GM19193 (cell line): ENCODE measurements around the gene EXOC2.

Experiments
- POLR2A ChIP-seq: IDR thresholded peaks from 4 replicates; pipeline ENCODE4 v1.6.1; 2011; ENCODE audit not compliant: insufficient read depth, insufficient read length; ENCODE audit errors: extremely low read depth

Gene EXOC2

DNA sequence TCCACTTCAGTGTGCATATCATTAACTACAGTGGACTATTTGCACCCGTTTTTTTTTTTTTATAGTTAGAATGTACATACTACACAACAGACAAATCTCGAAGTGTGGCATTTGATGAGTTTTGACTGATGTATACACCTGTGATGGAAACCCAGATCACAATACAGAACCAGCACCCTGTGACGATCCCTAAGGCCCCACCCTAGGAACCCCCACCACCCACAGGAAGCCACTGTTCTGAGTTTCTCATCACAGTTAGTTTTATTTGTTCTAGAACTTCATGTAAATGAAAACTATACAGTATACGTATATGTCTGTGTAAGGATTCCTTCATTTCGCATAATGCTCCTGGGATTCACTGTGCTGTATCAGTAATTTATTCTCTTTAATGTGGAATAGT lies 198.5 kb downstream of the EXOC2 start:
- TF ChIP-seq POLR2A: no peak

DNA sequence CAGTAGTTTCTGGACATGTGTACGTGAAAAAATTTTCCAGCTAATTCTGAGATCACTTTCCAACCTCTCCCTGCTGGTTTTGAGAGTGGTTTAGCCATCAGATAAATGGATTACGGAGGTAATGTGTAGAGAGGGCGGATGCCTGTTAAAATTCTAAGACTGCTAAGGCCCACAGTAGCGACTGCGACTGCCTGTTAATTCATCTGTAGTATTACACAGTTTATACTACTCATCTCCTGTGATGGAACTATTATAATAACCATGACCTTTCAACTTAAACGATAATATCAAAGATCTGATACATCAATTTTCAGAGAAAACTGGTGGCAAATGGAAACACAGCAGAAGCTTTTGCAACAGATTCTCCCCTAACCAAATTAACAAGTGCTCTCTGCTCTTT lies 199.1 kb downstream of the EXOC2 start:
- no peak for TF ChIP-seq POLR2A

DNA sequence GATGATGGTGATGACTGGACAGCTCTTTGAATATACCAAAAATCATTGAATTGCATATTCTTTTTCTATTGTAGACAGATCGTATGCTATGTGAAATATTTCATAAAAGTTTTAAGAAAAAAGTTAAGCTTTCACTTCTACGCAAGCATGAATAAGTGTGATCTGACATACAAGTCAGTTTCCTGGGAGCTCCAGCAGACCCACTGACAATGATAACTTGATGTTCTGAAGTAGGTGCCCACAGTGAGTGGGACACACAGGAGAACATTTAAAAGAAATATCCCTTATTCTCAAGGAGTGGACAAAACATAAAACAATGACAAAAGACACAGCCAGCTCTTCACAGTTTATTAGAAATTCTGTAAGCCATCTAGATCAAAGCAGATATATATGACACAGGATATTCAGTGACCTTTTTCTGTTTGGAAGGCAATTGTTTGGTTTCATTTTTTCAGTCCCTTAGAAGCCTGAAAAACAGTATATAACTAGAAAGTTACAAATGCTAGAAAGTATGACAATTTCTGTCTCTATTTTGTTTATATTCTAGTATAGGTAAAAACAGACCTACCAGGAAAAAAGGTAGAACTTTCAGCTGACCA lies 200.0 kb downstream of the EXOC2 start:
- TF ChIP-seq POLR2A: no peak

DNA sequence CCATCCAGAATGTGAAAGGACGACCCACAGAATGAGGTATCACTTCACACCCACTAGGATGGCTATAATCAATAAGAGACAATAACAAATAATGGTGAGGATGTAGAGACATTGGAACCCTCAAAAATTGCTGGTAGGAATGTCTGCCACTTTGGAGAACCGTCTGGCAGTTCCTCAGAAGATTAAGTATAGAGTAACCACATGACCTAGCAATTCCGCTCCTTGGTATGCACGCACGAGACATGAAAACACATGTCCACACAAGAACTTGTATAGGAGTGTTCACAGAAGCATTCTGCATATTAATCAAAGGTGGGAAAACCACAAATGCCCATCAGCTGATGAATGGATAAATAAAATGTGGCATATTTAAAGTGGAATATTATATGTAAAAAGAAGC lies 200.8 kb downstream of the EXOC2 start:
- no peak for TF ChIP-seq POLR2A

DNA sequence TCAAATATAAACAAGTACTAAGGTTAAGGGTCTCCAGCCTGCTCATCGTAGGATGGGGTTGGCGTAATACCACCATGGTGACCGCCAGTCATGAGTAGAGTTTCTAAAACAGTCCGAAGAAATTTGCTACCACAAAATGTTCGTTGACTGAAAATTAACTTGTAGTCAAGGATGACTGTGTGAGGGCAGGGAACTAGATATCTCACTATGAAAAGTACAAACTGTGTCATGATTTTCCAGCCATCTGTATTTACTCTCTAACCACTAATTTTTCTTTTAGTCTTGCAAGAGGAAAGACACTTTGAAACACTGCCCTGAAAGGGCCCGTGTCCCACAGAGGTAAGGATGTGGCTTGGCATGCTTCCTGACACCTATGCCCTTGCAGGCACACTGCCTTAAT lies 201.7 kb downstream of the EXOC2 start:
- TF ChIP-seq POLR2A: no peak

DNA sequence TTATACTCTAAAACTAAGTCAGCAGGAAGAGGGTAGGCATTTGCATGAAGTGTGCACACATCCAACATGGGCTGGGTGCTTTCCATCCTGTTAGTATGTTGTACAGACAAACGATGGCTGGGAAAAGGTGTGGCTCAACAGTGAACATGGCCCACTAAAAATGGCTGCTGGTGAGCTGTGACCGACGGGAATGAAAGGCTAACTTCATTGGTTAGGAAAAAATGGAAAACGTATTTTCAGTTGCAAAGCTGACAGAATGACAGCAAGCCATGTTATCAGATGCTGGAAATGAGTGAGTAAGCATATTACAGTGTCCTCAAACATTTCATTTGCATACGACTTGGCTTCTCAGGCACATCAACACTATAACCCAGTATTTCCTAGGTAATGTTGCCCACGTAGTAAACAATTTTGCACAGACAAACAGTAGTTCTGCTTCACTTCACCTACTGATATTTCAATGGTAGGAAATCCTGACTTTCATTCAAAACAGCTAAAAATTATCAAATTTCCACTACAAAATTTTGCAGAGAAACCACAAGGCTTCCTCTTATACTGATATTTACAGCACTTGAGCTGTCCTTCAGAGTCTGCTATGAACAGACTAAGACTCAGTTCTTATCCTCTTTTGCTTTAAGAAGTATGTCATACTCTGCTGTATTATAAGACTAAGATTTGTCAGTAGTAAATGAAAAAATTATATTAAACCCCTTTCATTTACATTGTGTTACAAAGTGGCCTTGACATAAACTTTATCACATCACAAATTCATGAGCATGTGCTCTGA lies 202.5 kb downstream of the EXOC2 start:
- TF ChIP-seq POLR2A: no peak

DNA sequence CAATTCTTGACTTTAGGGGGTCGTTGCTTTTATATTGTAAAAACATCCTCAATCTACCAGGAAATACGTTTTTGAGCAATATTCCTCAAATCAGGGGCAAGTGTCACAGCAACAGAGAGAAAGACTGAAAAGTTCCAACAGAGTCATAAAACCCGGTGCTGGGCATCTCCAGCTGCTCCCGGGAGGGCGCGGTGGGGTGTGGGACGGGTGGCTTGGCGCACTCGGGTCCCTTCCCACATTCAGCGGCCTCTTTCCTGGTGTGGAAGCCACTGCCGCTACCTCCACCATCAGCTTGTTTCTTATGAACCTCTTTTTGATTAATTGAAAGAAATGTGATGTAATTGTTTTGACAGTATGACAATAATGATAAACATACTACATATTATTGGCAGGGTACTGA lies 203.2 kb downstream of the EXOC2 start:
- no peak for TF ChIP-seq POLR2A

DNA sequence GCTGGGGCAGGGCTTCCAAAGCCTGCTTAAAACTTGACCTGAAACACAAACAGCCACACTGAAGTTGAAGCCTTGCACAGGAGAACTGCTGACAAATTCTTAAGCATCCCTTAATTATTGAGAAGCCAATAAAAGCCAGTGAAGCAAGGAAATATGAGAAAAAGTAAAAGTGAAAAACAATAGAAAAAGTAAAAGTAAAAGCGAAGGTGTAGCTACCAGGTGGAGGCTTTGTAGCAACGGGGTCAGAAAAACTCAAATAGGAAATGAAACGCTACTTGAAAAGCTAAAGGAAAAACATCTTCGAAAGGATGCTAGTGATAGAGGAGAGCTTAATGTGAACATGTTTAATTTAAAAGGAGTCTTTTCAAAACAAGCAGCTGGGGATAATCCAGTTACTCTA lies 203.9 kb downstream of the EXOC2 start:
- TF ChIP-seq POLR2A: no peak

DNA sequence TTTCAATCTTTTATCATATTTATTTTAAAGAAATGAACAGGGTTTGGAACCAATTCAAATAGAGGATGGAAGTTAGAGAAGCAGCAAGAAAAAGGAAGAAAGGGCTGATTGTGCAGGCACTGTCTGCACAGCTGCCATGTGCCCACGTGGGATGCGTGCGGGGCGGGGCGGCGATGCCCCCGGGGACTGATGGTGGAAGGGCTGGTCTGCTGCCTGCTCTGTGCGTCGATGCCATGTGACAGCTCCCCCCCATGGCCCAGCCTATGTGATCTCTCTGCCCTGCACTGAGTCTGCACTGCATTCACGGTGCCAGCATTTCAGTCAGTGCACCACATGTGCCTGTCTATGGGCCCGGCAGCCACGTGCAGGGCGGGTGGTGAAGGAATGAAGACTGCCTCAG lies 205.0 kb downstream of the EXOC2 start:
- no peak for TF ChIP-seq POLR2A

DNA sequence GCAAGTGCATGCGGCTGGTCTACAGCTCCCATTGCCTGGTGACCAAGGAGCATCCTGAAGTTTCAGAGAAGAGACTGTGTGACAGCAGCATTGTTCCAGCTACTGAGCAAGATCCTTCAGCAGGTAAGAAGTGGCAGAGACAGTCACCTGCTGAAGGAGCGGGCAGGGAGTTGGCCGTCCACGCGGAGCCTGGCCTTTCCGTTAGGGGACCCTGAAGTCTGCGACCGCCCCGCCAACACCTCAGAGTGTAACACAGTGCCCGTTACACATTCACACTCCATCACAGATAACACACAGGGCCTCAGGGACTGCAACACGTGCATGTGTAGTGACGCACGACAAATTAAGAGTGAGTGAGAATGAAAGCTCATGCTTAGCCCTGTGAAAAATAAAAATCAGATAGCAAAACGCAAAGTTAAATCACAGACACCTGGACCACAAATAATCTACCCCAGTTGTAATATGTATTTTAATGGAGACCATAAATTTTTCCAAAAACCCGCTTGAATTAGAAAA lies 207.2 kb downstream of the EXOC2 start:
- TF ChIP-seq POLR2A: no peak

DNA sequence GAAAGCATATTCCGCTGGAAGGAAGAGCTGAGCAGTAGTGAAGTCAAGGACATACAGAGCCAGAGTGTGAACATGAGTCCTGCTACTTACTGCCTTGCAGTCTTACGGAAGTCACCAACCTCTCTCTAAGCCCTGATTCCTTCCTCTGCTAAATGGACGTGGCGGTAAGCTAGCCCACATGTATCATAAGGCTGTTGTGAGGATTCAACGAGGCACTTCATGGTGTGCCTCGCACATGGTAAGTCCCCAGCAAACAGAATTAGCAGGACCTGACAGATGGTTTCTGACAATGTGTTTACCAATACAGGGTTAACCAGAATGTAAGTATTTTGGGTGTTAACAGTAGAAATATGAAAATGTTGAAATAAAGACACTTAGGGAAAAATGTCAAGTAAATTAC lies 208.2 kb downstream of the EXOC2 start:
- no peak for TF ChIP-seq POLR2A

DNA sequence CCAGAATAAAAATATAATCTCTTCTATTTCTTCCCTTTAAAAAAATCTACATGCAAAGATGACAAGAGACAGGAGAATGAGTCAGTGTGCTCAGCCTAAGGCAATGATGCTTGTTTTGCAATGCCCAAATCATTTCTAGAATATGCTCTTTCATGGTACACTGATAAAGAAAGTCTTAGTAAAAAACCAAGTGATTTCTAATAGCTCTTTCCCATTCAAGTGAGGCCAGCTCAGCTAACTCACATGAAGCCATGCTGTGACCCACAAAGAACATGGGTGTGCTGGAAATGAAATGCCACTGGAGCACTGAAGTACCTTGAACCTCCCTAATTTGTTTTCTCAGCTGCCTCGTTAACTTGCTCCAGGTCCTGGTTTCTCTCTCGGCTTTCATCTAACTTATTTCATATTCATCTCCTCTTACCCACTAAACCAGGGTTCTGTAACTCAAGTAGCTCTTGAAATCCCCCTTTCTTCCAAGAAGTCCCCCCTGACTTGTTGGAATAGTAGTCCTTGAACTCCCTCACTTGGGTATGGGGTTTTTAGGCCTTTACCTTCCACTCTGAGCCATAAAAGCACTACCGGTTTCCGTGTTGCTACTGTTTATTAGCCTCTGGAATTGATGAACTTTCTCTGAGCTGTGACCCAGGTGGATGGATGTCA lies 208.7 kb downstream of the EXOC2 start:
- TF ChIP-seq POLR2A: no peak

DNA sequence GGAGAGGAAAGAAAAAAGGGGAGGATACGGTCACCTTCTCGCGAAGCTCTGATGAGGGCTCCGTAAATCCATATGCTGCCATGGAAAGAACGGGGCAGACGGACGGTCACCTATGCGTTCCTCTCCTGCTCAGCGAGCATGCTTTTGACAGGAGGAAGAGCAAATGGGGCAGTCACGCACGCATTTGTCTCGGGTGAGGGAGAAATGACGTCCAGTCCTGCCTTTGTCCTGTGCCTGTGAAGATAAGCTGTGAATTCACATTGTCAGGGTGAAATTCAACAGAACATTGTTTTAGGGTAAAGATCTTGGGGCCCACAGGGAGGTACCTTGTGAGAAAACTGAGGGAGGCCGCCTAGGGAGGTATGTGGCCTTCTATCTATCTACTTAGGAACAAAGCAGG lies 217.6 kb downstream of the EXOC2 start:
- no peak for TF ChIP-seq POLR2A

DNA sequence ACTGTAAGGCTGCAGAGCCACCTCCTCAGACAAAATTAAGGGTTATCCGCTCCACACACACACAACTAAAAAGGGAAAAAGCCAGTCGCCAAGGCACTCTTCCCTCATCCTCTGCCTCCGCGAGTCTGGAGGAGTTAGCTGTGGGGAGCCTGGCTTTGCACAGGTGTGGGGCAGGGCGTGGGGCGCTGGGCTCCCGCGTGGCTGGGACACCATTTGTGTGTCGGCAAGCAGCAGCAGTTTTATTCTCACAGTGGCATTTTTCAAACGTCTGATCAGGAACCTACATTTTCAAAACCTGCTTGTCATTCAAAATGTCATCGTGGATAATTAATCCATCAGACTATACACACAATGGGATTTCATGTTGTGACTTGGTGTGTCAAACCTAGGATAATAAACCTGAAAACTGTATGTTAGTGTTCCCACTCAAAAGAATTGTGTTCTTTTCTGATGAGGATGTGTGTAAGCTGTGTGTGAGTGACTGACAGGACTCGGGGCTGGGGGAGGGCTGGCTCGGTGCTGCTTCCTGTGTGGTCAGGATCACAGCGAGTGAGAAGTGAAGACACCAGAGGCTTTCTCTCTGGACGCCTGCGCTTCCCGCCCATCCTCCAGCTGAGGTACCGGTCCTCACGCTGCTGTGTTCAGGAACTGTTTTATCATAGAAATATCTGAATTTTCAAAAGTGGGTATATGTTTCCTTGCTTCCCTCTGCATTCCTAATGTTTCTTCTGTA lies 218.3 kb downstream of the EXOC2 start:
- no peak for TF ChIP-seq POLR2A

DNA sequence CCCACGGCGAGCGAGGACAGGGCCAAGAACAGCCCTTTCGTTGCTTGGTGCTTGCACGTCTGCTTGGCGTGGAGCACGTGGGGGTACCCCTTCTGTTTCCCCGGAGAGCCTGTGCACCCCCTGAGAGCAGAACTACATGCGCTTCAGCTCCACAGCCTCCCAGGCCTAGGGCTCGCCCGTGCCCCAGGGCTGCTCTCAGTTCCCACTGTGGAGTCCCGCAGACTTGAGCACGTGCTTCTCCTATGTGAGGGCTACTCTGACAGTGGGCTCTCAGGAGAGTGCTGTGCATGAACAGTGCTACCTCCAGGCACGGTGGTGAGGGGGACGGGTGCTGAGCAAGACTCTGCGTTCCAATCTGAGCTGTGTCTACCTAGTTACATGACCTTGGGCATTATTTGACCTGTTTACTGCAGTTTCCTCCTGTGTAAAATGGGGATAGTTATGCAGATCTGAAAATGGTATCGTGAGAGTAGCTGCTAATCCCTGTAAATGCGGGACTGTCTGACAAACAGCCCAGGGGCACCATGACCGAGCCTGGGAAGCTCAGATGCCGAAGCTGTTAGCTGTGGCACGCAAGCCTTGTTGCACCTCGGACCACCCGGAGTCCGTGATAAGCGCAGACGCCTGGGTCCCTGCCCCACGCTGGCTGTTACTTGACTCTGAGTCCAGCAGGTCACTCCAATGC lies 219.0 kb downstream of the EXOC2 start:
- no peak for TF ChIP-seq POLR2A

DNA sequence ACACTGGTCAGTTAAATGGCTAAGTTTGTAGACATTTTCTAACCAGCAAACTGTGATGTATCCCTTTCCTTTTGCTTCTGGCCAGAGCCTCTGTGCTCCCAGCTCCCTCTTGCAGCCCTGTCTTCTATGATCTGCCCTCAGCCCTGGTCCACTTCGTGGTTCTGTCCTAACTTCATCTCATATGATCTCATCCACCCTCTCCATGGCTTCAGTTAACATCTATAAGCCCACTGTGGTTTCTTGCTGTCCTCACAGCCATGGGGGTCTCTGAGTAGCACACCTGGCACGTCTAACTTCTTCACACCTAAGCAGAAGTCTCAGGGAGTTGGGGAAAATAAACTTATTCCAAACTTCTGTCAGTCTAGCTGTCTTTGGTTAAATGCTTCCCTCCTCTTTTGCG lies 219.6 kb downstream of the EXOC2 start:
- no peak for TF ChIP-seq POLR2A
